Neural cell (in vitro differentiated cells): ENCODE data around the gene SAMD8. TPM values are rescaled to one million over a fixed set of nuclear protein-coding genes. Genes with fewer than 3 reads are reported as not detected.
"Not testable (repeated sequence)": the region's sequence is repeated elsewhere in the genome, so short reads cannot be mapped to it uniquely, and the experiment has no call there.

ENCODE experiments used
- H2AFZ ChIP-seq: fragments of 200-600, 300-800 bp; sonication (generic), shearing (Covaris generic); 2 replicates; pipeline ENCODE4 v1.6.0; 2014; ENCODE audit warnings: low read depth, mild to moderate bottlenecking, antibody characterized with exemption, low read length, moderate library complexity
- H3F3A ChIP-seq: fragments of 200-600 bp; shearing (Covaris generic); 2 replicates; pipeline ENCODE4 v1.6.1; 2016; ENCODE audit warnings: mild to moderate bottlenecking, moderate library complexity, mixed read lengths, antibody characterized with exemption, low read length; ENCODE audit not compliant: insufficient read depth, poor library complexity, severe bottlenecking
- H3K27ac ChIP-seq: fragments of 200-600, 300-800 bp; sonication (generic), shearing (Covaris generic); 2 replicates; pipeline ENCODE4 v1.5.1; 2014; ENCODE audit warnings: mild to moderate bottlenecking, low read length, moderate library complexity
- H3K27me3 ChIP-seq: fragments of 300-800, 200-600 bp; sonication (generic), shearing (Covaris generic); 2 replicates; pipeline ENCODE4 v1.6.0; 2014; ENCODE audit warnings: mild to moderate bottlenecking, low read depth, low read length, moderate library complexity; ENCODE audit not compliant: insufficient read depth
- H3K36me3 ChIP-seq: fragments of 300-800, 200-600 bp; sonication (generic), shearing (Covaris generic); 2 replicates; pipeline ENCODE4 v1.5.1; 2014; ENCODE audit warnings: mild to moderate bottlenecking, antibody characterized with exemption, low read length, moderate library complexity; ENCODE audit not compliant: insufficient read depth
- H3K4me2 ChIP-seq: fragments of 300-800, 200-600 bp; sonication (generic), shearing (Covaris generic); 2 replicates; pipeline ENCODE4 v1.6.0; 2014; ENCODE audit warnings: mild to moderate bottlenecking, low read length
- H3K4me3 ChIP-seq: fragments of 300-800, 200-600 bp; sonication (generic), shearing (Covaris generic); 2 replicates; pipeline ENCODE4 v1.5.1; 2014; ENCODE audit warnings: mild to moderate bottlenecking, low read length, moderate library complexity
- H3K79me2 ChIP-seq: fragments of 200-600 bp; shearing (Covaris generic); replicated peaks from 2 replicates; pipeline ENCODE4 v1.6.0; 2014; ENCODE audit warnings: mild to moderate bottlenecking, low read length, moderate library complexity; ENCODE audit not compliant: insufficient read depth
- H3K9ac ChIP-seq: fragments of 300-800, 200-600 bp; sonication (generic), shearing (Covaris generic); 2 replicates; pipeline ENCODE4 v1.6.1; 2016; ENCODE audit warnings: mild to moderate bottlenecking, low read length, mixed read lengths
- H3K9me2 ChIP-seq: fragments of 200-600 bp; shearing (Covaris generic); 2 replicates; pipeline ENCODE4 v1.6.1; 2016; ENCODE audit warnings: mild to moderate bottlenecking, low read length, mixed read lengths; ENCODE audit not compliant: insufficient read depth
- H3K9me3 ChIP-seq: fragments of 200-600, 300-800 bp; sonication (generic), shearing (Covaris generic); 2 replicates; pipeline ENCODE4 v1.6.1; 2016; ENCODE audit warnings: mild to moderate bottlenecking, mixed run types, low read length, moderate library complexity, mixed read lengths
- H4K20me1 ChIP-seq: fragments of 200-600 bp; shearing (Covaris generic); 2 replicates; pipeline ENCODE4 v1.6.1; 2016; ENCODE audit warnings: mild to moderate bottlenecking, mixed run types; ENCODE audit not compliant: insufficient read depth
- CTCF ChIP-seq: fragments of 450-650 bp; IDR thresholded peaks from 2 replicates; pipeline ENCODE4 v1.5.1; 2014; ENCODE audit warnings: antibody characterized with exemption, mild to moderate bottlenecking, moderate library complexity; ENCODE audit not compliant: poor library complexity, severe bottlenecking
- EP300 ChIP-seq: fragments of 450-650 bp; conservative IDR thresholded peaks from 2 replicates; pipeline ENCODE4 v1.6.1; 2014; ENCODE audit warnings: antibody characterized with exemption, mild to moderate bottlenecking, moderate library complexity; ENCODE audit not compliant: poor library complexity, severe bottlenecking
- EZH2 ChIP-seq: fragments of 200-600, 300-800 bp; shearing (Covaris generic), sonication (generic); IDR thresholded peaks from 2 replicates; pipeline ENCODE4 v1.6.1; 2014; ENCODE audit warnings: antibody characterized with exemption, low read length, borderline replicate concordance, mild to moderate bottlenecking; ENCODE audit not compliant: insufficient read depth, poor library complexity, severe bottlenecking
- MXI1 ChIP-seq: fragments of 450-650 bp; conservative IDR thresholded peaks from 2 replicates; pipeline ENCODE4 v1.6.1; 2014; ENCODE audit warnings: antibody characterized with exemption, mild to moderate bottlenecking; ENCODE audit not compliant: poor library complexity, severe bottlenecking
- POLR2AphosphoS5 ChIP-seq: IDR thresholded peaks from 2 replicates; pipeline ENCODE4 v1.6.1; 2012
- RAD21 ChIP-seq: fragments of 450-650 bp; conservative IDR thresholded peaks from 2 replicates; pipeline ENCODE4 v1.6.1; 2014; ENCODE audit warnings: antibody characterized with exemption, mild to moderate bottlenecking, moderate library complexity
- REST ChIP-seq: IDR thresholded peaks from 2 replicates; pipeline ENCODE4 v1.6.1; 2012; ENCODE audit warnings: borderline replicate concordance
- SMC3 ChIP-seq: fragments of 450-650 bp; conservative IDR thresholded peaks from 2 replicates; pipeline ENCODE4 v1.6.1; 2014; ENCODE audit warnings: antibody characterized with exemption, mild to moderate bottlenecking, moderate library complexity; ENCODE audit not compliant: poor library complexity
- TAF1 ChIP-seq: IDR thresholded peaks from 2 replicates; pipeline ENCODE4 v1.6.1; 2012; ENCODE audit warnings: low read depth
- polyA plus RNA-seq: library from polyadenylated mRNA; depleted of rRNA; stranded (reverse); fragments of >200 nt; gene quantifications from 2 replicates; pipeline ENCODE4 v1.2.3, GENCODE V29; 2014

SAMD8 gene
- polyA plus RNA-seq, 1 donor from 2014 or later = 32.9 TPM

- no peak overlapping the region for H3K27ac ChIP-seq
- H3K9me3 ChIP-seq = no peaks in the 10 kb centered on the region
- H3K9ac ChIP-seq = no peak overlapping the region
- H3F3A ChIP-seq = no peaks in the 10 kb centered on the region
- H3K27me3 ChIP-seq = no peaks in the 10 kb centered on the region
- no peak overlapping the region for H3K4me3 ChIP-seq
- H3K36me3 ChIP-seq = no peaks in the 10 kb centered on the region
- no peaks in the 10 kb centered on the region for H4K20me1 ChIP-seq
- TF ChIP-seq MXI1 (no peak), POLR2AphosphoS5 (no peak), EZH2 (no peak), TAF1 (no peak), EP300 (no peak), CTCF (no peak), REST (no peak), SMC3 (no peak), RAD21 (no peak)
- no peak overlapping the region for H2AFZ ChIP-seq
- H3K9me2 ChIP-seq = no peaks in the 10 kb centered on the region
- H3K79me2 ChIP-seq = no peaks in the 10 kb centered on the region
- no peak overlapping the region for H3K4me2 ChIP-seq
Observed at GRCh38 chr10:75202321-75203045, 91.0 kb downstream of the SAMD8 start.

- H3K79me2 ChIP-seq, H3K9me2 ChIP-seq, H3K4me2 ChIP-seq, H3K9me3 ChIP-seq, H3K27ac ChIP-seq, H3K27me3 ChIP-seq, H2AFZ ChIP-seq, H3K4me3 ChIP-seq, H4K20me1 ChIP-seq, H3K36me3 ChIP-seq, H3F3A ChIP-seq, H3K9ac ChIP-seq: not testable (repeated sequence)
Observed at GRCh38 chr10:75203046-75203620, 91.7 kb downstream of the SAMD8 start.
